Hematopoietic multipotent progenitor cell (in vitro differentiated cells): Measurements from ENCODE around the gene ANKRD53. TPM values are rescaled to one million over a fixed set of nuclear protein-coding genes. Genes with fewer than 3 reads are reported as not detected.

Experiments used
- DNase-seq, 3 donors: peaks; one replicate each; pipeline ENCODE4 v3.0.0-alpha.2; 2011 to 2015; ENCODE audit warnings: low read depth in 2 of 3, low spot score in 2 of 3
- total RNA-seq: library from RNA; depleted of rRNA; stranded (reverse); fragments of >200 nt; gene quantifications from one replicate; pipeline ENCODE4 v1.2.3, GENCODE V29; 2012

Gene ANKRD53
- total RNA-seq, 1 donor = 1.9 TPM

DNA sequence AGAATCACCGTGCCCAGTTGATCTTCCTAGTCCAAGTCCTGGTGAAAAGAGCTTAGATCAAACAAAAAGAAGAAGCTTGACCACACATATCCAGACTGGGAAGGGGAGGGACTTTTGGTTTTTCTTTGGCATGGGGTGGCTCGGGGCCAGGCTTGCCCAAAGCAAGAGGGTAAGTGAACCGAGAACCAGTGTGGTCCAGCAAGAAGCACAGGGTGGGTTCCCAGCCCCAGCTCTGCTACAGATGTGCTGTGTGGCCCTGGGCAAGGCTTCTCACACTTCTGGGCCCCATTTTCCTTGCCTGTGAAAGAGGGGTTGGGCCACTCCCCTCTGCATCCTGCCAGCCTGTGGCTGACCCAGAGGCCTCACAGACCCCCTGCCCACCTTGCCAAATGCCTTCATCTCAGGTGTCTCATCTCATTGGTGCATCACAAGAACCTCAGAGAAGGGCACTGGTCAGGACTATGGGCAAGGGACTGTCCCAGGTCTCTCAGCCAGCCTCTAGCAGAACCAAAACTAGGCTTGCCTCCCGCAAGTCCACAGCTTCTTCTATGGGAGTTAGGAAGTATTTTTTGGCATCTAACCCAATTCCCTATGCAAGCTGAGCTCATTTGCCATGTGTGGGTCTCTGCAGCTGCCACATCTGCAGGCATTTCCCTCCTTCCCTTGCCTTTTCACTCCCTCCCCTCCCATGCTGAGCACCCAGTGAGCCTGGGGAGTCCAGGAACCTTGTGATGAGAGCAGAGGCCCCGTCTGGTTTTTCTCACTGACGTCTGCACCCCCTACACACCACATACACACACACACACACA is 35.8 kb upstream of the ANKRD53 start:
- DNase-seq = no peak

- no peak for DNase-seq
Observed at GRCh38 chr2:70943205-70943871, 35.1 kb upstream of the ANKRD53 start.

DNA sequence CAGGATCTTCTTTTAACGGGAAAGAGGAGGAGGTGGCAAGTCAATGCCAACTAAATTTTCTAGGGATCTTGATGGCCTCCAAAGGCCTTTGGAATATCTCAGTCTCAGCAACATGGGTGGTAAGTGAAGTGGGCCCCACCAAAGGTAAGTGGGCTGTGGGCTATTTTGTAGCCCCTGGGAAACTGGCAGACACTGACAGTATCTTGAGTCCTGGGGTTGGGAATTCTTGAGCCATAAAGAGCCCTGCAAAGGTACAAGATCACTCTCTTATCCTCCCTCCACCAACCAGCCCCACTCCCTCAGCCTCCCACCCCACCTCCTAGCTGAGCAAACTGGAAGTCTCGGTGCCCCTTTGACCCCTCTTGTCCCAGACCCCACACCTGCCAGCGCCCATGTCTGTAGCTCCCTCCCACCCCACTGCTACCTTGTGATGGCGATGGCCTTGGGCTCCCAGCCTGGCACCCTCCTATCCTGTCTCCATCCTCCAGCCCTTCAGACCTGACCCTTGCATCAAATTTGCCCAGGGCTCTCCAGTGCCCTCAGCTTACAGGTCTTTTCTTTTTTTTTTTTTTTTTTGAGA is 34.2 kb upstream of the ANKRD53 start:
- no peak for DNase-seq

DNA sequence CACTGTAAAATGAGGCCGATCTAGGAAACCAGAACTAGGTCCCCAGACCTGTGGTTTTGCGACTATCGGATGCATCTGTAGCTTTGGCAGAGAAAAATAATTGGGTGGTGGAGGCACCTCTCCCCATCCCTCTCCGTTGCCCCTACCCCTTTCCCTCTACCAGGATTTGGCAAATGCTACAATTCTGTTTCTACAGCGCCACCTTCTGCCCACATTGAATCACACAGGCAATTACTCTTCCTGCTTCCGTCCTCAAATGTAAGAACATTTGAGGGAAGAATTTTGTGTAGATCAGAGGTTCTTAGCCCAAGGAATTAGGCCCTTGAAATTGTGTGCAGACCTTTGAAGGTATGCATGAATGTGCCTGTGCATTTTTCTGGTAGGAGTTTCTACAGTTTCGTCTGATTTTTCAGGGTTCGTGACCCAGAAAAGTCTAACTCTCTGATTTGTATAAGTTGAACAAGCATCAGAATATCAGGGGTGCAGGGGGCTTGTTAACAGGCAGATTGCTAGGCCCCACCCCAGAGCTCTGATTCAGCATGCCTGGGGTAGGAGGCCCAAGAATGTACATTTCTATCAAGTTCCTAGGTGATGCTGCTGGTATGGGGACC is 31.5 kb upstream of the ANKRD53 start:
- peak; percentile 21 to 74 (median 53) for DNase-seq

- no peak for DNase-seq
Observed at GRCh38 chr2:70947556-70948184, 30.8 kb upstream of the ANKRD53 start.

DNA sequence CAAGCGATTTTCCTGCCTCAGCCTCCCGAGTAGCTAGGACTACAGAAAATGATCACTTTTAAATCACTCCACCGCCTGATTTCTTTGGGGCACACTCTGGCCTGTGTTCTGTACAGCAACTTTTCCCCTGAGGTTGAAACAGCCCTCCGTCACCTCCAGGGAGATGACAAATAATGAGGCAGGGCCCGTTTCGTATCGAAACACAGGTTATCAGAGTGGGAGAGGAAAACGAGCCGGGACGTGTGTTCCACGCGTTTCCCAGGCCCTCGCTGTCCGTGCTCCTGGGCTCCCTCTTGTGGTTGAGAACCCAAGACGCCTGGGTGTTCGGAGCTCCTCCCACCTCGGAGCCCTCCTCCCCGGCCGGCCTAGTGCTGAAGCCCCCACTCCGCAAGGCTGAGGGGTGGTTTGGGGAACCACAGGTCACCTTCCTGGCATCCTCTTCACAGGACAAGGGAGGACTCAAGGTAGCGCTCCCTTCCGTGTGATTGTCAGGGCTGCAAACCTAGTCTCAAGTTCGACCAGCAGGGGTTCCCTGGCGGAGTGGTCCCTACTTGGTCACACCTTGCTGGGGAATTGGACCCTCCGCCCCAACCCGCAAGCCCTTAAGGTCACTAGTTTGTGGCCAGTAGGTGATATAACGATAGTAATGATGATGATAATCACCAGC is 30.0 kb upstream of the ANKRD53 start:
- DNase-seq = peak; percentile 58 to 81 (median 72)

- no peak for DNase-seq
Observed at GRCh38 chr2:70949086-70949485, 29.3 kb upstream of the ANKRD53 start.

GRCh38 chr2:70954886-70955285 is 23.5 kb upstream of the ANKRD53 start:
- no peak for DNase-seq

- DNase-seq = no peak
Observed at GRCh38 chr2:70956141-70956540, 22.3 kb upstream of the ANKRD53 start.

GRCh38 chr2:70957798-70958197 is 20.6 kb upstream of the ANKRD53 start:
- no peak for DNase-seq

- DNase-seq = no peak
Observed at GRCh38 chr2:70958759-70959158, 19.7 kb upstream of the ANKRD53 start.

GRCh38 chr2:70959271-70959761 is 19.1 kb upstream of the ANKRD53 start:
- DNase-seq = no peak

GRCh38 chr2:70959851-70960832 is 18.3 kb upstream of the ANKRD53 start:
- no peak for DNase-seq

DNA sequence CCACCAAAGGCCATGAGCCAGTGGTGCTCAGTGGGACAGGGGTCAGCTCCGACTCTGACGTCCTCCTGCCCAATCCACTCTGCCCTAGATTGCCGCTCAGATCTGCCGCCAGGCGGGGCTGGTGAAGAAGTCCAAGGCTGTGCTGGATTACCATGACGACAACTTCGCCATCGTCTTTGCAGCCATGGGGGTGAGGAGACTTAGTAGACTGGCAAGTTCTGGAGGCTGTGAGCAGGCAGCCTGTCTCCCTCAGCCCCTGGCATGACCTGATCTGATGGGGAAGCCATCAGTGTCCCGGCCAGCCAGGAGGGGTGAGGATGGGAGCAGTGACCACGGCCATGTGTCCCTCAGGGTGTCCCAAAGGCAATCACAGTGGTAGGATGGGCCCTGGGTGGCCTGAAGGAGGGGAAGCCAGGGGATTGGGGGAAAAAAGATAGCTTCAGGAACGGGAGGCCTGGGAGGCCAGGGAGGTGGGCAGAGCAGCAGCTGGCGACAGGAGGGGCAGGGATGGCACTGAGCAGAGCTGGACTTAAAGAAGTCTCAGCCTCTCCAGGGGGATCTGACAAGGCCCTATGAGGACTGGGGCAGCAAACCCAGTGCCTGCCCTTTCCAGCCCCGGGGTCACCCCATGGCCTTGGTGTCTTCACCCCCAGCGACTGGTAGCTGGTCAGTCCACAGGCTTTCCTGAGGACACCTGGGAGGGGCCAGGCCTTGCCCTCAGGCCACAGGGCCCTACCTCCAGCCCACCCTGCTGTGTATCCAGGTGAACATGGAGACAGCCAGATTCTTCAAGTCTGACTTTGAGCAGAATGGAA is 17.4 kb upstream of the ANKRD53 start:
- DNase-seq = no peak

DNA sequence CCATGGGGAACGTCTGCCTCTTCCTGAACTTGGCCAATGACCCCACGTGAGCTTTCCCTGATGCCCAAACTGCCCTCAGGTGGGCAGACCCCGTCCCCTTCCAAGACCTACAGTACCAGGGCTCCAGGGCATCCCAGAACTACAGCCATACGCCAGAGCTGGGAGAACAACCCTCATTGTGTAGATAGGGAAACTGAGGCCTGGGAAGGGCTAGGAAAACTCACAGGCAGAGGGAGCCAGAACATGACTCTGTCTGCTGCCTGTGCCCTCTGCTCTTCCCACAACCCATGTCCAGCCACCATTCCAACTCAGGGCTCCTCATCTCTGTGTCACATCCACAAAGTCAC is 16.8 kb upstream of the ANKRD53 start:
- no peak for DNase-seq

DNA sequence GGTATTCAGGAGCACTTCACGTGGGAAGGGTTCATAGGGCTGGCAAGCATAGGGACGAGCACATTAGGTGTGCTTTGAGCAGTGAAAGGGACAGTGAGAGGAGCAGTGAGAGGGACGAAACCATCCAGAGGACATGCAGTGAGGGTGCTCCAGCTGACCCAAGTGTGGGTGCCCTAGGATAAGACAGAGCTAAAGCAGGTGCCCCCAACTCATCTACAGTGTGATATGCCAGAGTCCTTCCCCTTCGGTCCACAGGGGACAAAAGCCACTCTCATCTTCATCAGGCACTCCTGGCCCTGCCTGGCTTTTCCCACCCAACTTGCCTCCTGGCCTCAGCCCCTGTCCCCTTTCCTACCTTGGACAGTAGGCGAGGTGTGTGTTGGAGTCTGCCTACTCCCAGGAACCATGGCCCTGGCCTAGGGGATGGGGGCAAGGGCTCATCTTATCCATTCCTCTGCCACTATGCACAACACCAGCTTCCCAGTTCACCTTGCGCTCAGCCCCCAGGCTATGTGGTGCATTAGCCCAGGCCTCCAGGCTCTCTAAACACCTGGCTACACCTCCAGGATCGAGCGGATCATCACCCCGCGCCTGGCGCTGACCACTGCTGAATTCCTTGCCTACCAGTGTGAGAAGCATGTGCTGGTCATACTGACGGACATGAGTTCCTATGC is 16.1 kb upstream of the ANKRD53 start:
- DNase-seq = no peak
